CD14-positive monocyte (primary cell): ENCODE measurements around the gene SLC39A10. TPM values are rescaled to one million over a fixed set of nuclear protein-coding genes. Genes with fewer than 3 reads are reported as not detected.

Experiments used
- DNase-seq, 3 donors: peaks; one replicate each; pipeline ENCODE4 v3.0.0-alpha.2; 2011 to 2022
- H2AFZ ChIP-seq: 2 replicates; pipeline ENCODE4 v1.6.0; 2012; ENCODE audit warnings: mild to moderate bottlenecking, low read depth, low read length, inconsistent platforms; ENCODE audit not compliant: insufficient read depth, poor library complexity, severe bottlenecking
- H3K27ac ChIP-seq, 2 donors: 1 replicate in 1 of 2; 2 replicates in 1 of 2; pipeline ENCODE4 v1.5.1; 2012 to 2013; ENCODE audit warnings: low read length in 2 of 2, control low read depth in 1 of 2, inconsistent platforms in 1 of 2, low read depth in 1 of 2, mild to moderate bottlenecking in 1 of 2
- H3K27me3 ChIP-seq, 2 donors: one replicate each; pipeline versions ENCODE4 v1.6.0 to v1.6.1; 2011 to 2013; ENCODE audit warnings: low read length in 2 of 2; ENCODE audit not compliant: control insufficient read depth in 2 of 2, insufficient read depth in 2 of 2
- H3K36me3 ChIP-seq, 2 donors: replicated peaks in 1 of 2; 1 replicate in 1 of 2; 2 replicates in 1 of 2; pipeline versions ENCODE4 v1.5.1 to v1.6.1; 2012 to 2013; ENCODE audit warnings: low read length in 2 of 2, control low read depth in 1 of 2, inconsistent platforms in 1 of 2, mild to moderate bottlenecking in 1 of 2; ENCODE audit not compliant: insufficient read depth in 2 of 2, control insufficient read depth in 1 of 2
- H3K4me1 ChIP-seq, 2 donors: 1 replicate in 1 of 2; 2 replicates in 1 of 2; pipeline versions ENCODE4 v1.5.1 to v1.6.1; 2012 to 2013; ENCODE audit warnings: low read length in 2 of 2, control low read depth in 1 of 2, inconsistent platforms in 1 of 2, mild to moderate bottlenecking in 1 of 2, moderate library complexity in 1 of 2; ENCODE audit not compliant: insufficient read depth in 2 of 2, control insufficient read depth in 1 of 2
- H3K4me2 ChIP-seq: replicated peaks from 2 replicates; pipeline ENCODE3; 2012; ENCODE audit warnings: low read length, moderate library complexity, mild to moderate bottlenecking; ENCODE audit not compliant: poor library complexity, severe bottlenecking; ENCODE audit errors: extremely low read depth
- H3K4me3 ChIP-seq, 3 experiments: fragments of 200-600 bp in 1 of 3; sonication (generic) in 1 of 3; replicated peaks in 1 of 3; 1 replicate in 2 of 3; 2 replicates in 1 of 3; pipeline ENCODE4 v1.5.1; 2011 to 2013; ENCODE audit warnings: low read length in 3 of 3, mild to moderate bottlenecking in 3 of 3, control low read depth in 2 of 3, low read depth in 2 of 3, inconsistent platforms in 1 of 3, moderate library complexity in 1 of 3
- H3K79me2 ChIP-seq: 2 replicates; pipeline ENCODE4 v1.6.0; 2012; ENCODE audit warnings: mild to moderate bottlenecking, control low read depth, inconsistent platforms, low read length, moderate library complexity; ENCODE audit not compliant: insufficient read depth
- H3K9ac ChIP-seq: 2 replicates; pipeline ENCODE4 v1.6.0; 2017; ENCODE audit warnings: low read length, mild to moderate bottlenecking; ENCODE audit not compliant: insufficient read depth, poor library complexity, severe bottlenecking
- H3K9me3 ChIP-seq, 2 donors: replicated peaks in 1 of 2; 1 replicate in 1 of 2; 2 replicates in 1 of 2; pipeline versions ENCODE4 v1.5.1 to v1.6.1; 2012 to 2013; ENCODE audit warnings: low read length in 2 of 2, control low read depth in 1 of 2; ENCODE audit not compliant: control insufficient read depth in 1 of 2, insufficient read depth in 1 of 2
- H4K20me1 ChIP-seq: 2 replicates; pipeline ENCODE4 v1.6.0; 2012; ENCODE audit warnings: mild to moderate bottlenecking, low read length, control low read depth, moderate library complexity; ENCODE audit not compliant: insufficient read depth
- H3K27ac Mint-ChIP-seq, 7 donors: one replicate each; pipeline ENCODE4 v1.8.0; 2020; ENCODE audit warnings: mild to moderate bottlenecking in 7 of 7, mixed read lengths in 7 of 7, moderate library complexity in 6 of 7, inconsistent platforms in 2 of 7
- H3K27me3 Mint-ChIP-seq, 3 donors: one replicate each; pipeline ENCODE4 v1.8.0; 2021 to 2022; ENCODE audit warnings: low read depth in 3 of 3, mild to moderate bottlenecking in 3 of 3, mixed read lengths in 3 of 3, moderate library complexity in 3 of 3, inconsistent platforms in 1 of 3
- H3K36me3 Mint-ChIP-seq, 2 donors: one replicate each; pipeline ENCODE4 v1.8.0; 2020; ENCODE audit warnings: mixed read lengths in 2 of 2, inconsistent platforms in 1 of 2, mild to moderate bottlenecking in 1 of 2
- H3K4me1 Mint-ChIP-seq: one replicate; pipeline ENCODE4 v1.8.0; 2020; ENCODE audit warnings: mild to moderate bottlenecking, mixed read lengths
- H3K4me3 Mint-ChIP-seq, 2 donors: one replicate each; pipeline ENCODE4 v1.8.0; 2020; ENCODE audit warnings: mild to moderate bottlenecking in 2 of 2, mixed read lengths in 2 of 2, moderate library complexity in 1 of 2
- H3K9me3 Mint-ChIP-seq, 7 donors: one replicate each; pipeline ENCODE4 v1.8.0; 2020 to 2022; ENCODE audit warnings: mixed read lengths in 7 of 7, mild to moderate bottlenecking in 6 of 7, moderate library complexity in 6 of 7, inconsistent platforms in 2 of 7
- CTCF ChIP-seq: fragments of 200-600 bp; IDR thresholded peaks from one replicate; pipeline ENCODE4 v1.8.0; 2022; ENCODE audit warnings: antibody characterized with exemption, mild to moderate bottlenecking
- WGBS: methylation state at CpG from one replicate; pipeline ENCODE4 v1.1.5; 2013; ENCODE audit warnings: missing lambda C conversion rate; ENCODE audit not compliant: insufficient coverage; 5-methylcytosine and 5-hydroxymethylcytosine counted together
- intact Hi-C, 2 donors: fragments of 100-400 bp; cut with micrococcal nuclease; formaldehyde crosslinking; loops; one replicate each; pipeline versions ENCODE4 v1.15.0 to v1.15.1; 2023
- polyA plus RNA-seq, 3 donors: library from polyadenylated mRNA; depleted of rRNA in 1 of 3; unstranded in 2 of 3; stranded (reverse) in 1 of 3; fragments of 300-500 nt in 2 of 3; fragments of >200 nt in 1 of 3; fragmentation: Illumina TruSeq in 2 of 3; gene quantifications; 1 replicate in 2 of 3; 2 replicates in 1 of 3; pipeline ENCODE4 v1.2.3, GENCODE V29; 2012 to 2021

Gene SLC39A10
- polyA plus RNA-seq, 3 donors: 5.2 to 6.9 (median 5.2) TPM

- no peak overlapping the region for H3K4me2 ChIP-seq
- no peaks in the 10 kb centered on the region for H4K20me1 ChIP-seq
- H3K27ac ChIP-seq: no peak overlapping the region
- Mint-ChIP-seq H3K27me3 (no peaks in the 10 kb centered on the region), H3K4me1 (peaks cover 4% of the 10 kb centered on the region), H3K27ac (no peak overlapping the region), H3K9me3 (peaks cover 16 to 40% (median 26%) of the 10 kb centered on the region in 7 donors), H3K36me3 (peaks cover 27 to 56% of the 10 kb centered on the region in 2 donors), H3K4me3 (no peak overlapping the region)
- intact Hi-C loops: no loop called here
- no peak for TF ChIP-seq CTCF
- no peak overlapping the region for H3K4me3 ChIP-seq
- H3K27me3 ChIP-seq: no peaks in the 10 kb centered on the region
- no peak overlapping the region for H2AFZ ChIP-seq
- 100% methylated on average over 3 of the region's 7 CpGs for WGBS
- H3K9ac ChIP-seq: no peak overlapping the region
- peaks cover 13 to 15% of the 10 kb centered on the region in 2 donors for H3K9me3 ChIP-seq
- DNase-seq: no peak
- H3K36me3 ChIP-seq: peaks cover 0 to 8% of the 10 kb centered on the region in 2 donors
- no peaks in the 10 kb centered on the region for H3K79me2 ChIP-seq
- H3K4me1 ChIP-seq: no peaks in the 10 kb centered on the region
Observed at GRCh38 chr2:195694553-195694952, 37.5 kb downstream of the SLC39A10 start.

DNA sequence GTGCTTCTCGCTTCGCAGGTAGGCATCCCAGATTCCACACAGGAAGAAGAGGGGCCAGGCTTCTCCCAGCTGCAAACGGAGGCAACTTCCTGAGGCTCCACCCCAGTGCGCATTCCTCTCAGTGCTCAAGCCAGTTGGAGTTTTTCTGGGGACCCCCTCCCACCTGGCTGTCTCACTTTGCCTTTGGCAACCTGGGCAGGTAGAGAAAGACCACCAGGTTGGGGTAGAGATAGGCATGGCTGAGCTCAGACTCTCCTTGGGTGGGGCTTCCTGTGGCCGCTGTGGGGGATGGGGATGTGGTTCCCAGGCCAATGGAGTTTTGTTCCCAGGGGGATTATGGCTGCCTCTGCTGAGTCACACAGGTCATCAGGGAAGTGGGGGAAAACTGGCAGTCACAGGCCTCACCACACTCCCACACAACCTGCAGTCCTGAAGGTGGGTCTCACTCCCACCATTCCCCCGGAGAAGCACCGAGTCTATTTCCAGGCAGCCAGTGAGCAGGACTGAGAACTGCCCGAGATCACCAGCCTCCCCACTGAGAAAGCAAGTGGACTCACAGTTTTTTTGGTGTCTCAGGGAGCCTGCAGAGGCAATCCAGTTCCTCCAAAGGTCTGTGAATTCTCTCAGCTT is 38.1 kb downstream of the SLC39A10 start:
- H3K9me3 ChIP-seq: peaks cover 15 to 19% of the 10 kb centered on the region in 2 donors
- H2AFZ ChIP-seq: no peak overlapping the region
- peaks cover 26 to 56% of the 10 kb centered on the region in 2 donors for H3K36me3 Mint-ChIP-seq
- no peaks in the 10 kb centered on the region for H3K27me3 ChIP-seq
- no peaks in the 10 kb centered on the region for H3K27me3 Mint-ChIP-seq
- H3K27ac Mint-ChIP-seq: no peak overlapping the region
- no peaks in the 10 kb centered on the region for H3K79me2 ChIP-seq
- no peak for DNase-seq
- 100% methylated on average over 6 of the region's 8 CpGs for WGBS
- intact Hi-C loops: no loop called here
- peaks cover 4% of the 10 kb centered on the region for H3K4me1 Mint-ChIP-seq
- TF ChIP-seq CTCF: no peak
- H3K4me3 Mint-ChIP-seq: no peak overlapping the region
- H3K27ac ChIP-seq: no peak overlapping the region
- no peaks in the 10 kb centered on the region for H4K20me1 ChIP-seq
- H3K9me3 Mint-ChIP-seq: peaks cover 16 to 45% (median 27%) of the 10 kb centered on the region in 7 donors
- H3K4me1 ChIP-seq: no peaks in the 10 kb centered on the region
- H3K9ac ChIP-seq: no peak overlapping the region
- H3K4me3 ChIP-seq: no peak overlapping the region
- no peak overlapping the region for H3K4me2 ChIP-seq
- H3K36me3 ChIP-seq: peaks cover 0 to 8% of the 10 kb centered on the region in 2 donors
